ENCODE data around the gene SLC5A3.

SLC5A3 gene

GRCh38 chr21:34073032-34073748, at the start of gene SLC5A3, which contains the start of gene MRPS6:
TSS of gene SLC5A3 (plus strand) at chr21:34073578. CDS start at chr21:34095199, 21,621 bp downstream.
TSS of gene MRPS6 (plus strand) at chr21:34073578. CDS start at chr21:34073701, 123 bp downstream.
- DNase-seq, result no peak

DNA sequence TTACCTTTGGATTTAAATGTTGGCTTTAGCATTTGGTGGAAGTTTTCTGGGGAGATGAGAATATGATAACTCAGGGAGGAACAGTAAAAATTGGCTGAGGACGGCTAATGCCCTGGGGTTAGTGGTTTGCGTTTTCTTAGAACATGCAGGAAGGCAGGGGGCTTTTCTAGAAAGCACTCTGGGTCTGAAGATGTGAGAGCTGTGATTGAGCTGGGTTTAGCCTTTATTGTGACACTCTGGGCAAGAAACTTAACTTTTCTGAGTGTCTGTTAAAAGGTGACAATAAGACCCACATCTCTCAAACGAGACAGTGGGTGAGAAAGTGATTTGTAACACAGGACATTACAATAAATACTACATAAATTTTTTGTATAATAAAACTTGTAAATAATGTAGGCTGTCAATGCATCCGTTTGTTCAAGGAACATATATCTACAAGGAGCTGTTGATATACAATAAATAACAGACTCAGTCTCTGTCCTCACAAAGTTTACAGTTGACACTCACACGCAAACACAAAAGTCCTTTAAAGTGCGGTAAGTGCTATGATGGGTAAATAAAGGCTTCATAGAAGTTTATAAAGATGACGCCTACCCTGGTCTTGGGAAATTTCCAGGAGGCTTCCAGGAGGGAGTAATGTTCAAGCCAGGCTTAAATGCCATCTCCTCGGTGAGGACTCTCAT, 49.5 kb upstream of the SLC5A3 start:
- DNase-seq, result no peak

DNA sequence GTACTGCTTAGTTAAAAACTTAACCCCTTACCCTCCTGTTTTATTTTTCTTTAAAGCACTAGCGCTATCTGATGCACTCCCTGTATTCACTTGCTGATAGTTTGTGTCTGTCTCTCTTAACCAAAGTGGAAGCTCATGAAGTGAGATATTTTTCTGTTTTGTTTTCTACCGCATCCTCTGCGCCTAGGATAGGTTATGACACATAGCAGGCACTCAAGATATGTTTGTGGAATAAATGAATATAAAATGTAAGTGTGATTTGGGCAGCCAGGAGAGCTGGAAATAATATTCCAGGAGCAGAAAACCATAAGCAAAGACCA, 49.0 kb upstream of the SLC5A3 start:
- DNase-seq, result no peak

- DNase-seq, result no peak
Observed at GRCh38 chr21:34027721-34028461, 45.5 kb upstream of the SLC5A3 start.

DNA sequence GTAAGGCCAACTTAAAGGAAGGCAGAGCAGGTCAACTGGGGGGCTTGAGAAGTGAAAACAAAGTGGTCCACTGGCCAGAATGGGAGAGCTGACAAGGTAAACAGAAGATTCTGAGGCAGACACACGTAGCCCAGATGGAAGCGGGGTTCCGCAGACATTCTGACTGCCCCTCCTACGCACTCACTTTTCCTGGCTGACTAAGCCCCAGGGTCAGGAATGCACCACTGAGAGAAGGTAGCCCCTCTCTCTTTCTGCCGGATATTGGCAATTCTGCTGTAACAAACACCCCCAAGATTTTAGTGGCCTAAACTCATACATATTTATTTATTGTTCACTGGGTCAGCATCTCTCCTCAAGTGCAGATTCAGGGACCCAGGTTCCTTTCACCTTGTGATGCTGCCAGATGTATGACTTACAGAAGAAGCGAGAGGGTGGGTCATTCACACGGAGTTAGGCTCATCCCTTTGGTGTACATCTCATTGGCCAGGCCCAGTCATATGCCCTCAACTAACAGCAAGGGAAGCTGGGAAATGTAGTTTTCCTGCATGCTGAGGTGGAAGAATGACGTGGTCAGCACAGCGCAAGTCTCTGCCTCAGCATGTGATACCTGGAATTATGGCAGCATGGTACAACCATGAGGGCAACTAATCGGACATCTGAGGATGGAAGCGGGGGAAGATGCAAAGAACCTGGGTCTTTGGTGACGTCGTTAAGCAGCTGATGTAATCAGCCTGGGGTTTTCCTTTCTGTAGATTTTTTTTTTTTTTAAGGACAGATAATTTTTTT, 43.4 kb upstream of the SLC5A3 start:
- no peak for DNase-seq

GRCh38 chr21:34031835-34032370, 41.5 kb upstream of the SLC5A3 start:
- DNase-seq, result no peak

- no peak for DNase-seq
Observed at GRCh38 chr21:34034369-34035014, 38.9 kb upstream of the SLC5A3 start.

GRCh38 chr21:34035619-34036354, 37.6 kb upstream of the SLC5A3 start:
- no peak for DNase-seq

- no peak for DNase-seq
Observed at GRCh38 chr21:34037009-34037795, 36.2 kb upstream of the SLC5A3 start.

DNA sequence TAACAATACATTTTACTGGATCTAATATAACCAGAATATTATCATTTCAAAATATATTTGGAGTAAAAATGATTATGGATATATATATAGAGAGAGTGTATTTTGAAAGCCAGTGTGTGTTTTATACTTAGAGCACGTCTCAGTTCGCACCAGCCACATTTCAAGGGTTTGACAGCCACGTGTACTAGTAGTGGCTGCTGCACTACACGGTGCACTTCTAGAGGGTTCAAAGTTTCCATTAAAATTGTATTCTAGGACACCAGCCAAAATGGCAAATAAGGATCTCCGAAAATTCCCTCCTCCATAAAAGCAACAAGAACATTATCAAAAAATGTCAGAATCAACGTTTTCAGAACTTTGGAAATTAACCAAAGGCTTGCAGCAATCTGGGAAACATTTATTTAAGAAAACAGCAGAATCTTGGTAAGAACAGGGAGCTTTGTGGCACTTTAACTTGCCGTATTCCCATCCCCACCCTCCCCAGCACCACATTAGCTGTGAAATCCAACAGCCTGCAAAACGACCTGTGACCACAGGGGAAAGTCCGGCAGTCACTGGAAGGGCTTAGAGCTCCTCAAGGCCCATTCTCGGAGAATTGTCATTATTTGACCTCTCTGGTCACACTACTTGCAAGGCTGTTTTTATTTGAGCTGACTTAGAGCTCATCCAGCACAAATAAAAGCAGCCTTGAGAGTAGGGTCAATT, 33.5 kb upstream of the SLC5A3 start:
- DNase-seq, result no peak

DNA sequence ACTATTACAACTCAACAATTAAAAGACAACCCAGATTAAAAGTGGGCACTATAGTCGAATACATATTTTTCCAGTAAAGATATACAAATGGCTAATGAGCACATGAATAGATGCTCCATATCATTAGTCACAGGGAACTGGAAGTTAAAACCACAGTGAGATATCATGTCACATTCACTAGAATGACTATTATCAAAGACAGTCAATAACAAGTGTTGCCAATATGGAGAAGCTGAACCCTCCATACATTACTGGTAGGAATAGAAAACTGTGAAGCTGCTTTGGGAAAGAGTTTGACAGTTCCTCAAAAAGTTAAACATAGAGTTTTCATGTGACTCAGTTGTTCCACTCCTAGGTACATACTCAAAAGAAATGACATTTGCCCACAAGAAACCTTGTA, 30.6 kb upstream of the SLC5A3 start:
- DNase-seq, result no peak

GRCh38 chr21:34043333-34043732, 30.0 kb upstream of the SLC5A3 start:
- no peak for DNase-seq

- DNase-seq, result no peak
Observed at GRCh38 chr21:34046917-34047316, 26.5 kb upstream of the SLC5A3 start.

DNA sequence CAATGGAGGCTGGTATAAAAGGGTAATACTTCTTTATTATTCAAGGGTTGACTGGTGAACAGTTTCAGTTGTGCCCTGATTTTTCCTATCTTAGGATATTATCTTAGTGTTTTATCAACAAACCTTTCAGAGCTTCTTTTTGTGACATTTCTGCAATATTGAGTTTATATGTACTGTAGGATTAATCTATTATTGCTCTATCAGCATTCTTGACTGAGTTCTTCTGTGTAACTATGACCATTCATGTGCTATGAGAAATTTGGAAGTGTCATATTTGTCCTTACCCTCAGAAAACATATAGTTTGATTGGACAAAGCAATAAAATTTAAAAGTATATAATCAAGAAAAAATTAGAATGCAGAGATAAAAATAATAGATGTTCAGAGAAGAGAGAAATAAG, 25.5 kb upstream of the SLC5A3 start:
- DNase-seq, result no peak

DNA sequence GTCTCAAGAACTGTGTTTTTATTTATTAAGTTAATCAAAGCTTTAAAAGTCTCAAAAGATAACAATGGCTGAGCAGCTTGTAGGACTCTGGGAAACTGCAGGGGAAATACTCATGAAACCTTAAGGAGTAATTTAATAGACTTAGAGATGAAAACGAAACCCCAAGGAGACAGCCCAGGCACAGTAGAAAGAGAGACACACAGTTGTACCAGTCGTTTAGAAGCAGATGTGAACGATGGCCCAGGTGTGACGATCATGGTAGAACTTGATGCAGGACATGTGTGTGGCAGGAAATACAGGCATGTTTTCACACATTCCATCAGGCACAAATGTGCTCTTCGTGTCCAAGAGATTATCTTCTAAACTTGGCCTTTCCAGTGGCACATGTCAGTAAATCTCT, 21.2 kb upstream of the SLC5A3 start:
- DNase-seq, result no peak

GRCh38 chr21:34054259-34054658, 19.1 kb upstream of the SLC5A3 start:
- DNase-seq, result no peak

DNA sequence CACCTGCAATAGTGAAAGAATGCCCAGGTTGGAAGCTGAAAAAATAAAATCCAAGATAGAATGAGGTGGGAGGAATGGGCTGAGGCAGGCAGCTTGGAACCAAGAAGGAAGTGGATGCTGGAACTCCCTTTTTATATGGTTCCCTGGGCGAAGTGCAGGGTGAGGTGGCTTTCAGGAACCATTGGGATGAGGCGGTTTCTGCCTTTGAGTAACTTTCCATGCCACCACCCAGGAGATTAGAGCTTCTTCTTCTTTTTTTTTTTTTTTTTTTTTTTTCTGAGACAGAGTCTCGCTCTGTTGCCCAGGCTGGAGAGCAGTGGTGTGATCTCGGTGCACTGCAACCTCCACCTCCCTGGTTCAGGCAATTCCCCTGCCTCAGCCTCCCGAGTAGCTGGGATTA, 17.8 kb upstream of the SLC5A3 start:
- DNase-seq, result no peak

DNA sequence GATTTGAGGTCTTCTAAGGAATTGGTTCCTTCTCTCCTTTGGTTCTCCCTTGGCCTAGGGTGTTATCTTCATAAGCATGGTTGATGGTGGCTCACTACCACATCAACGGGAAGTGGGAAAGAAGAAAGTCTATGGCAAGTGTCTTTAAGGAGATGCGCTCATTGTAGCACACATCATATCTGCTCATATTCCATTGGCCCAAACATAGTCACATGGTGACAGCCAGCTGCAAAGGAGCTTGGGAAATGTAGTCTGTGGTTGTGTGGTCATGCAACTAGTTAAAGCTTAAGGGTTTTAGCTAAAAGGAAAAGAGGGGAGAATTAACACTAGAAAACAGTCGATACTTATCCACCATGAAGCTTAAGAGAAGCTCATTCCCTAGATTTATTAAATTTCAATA, 11.4 kb upstream of the SLC5A3 start:
- no peak for DNase-seq

DNA sequence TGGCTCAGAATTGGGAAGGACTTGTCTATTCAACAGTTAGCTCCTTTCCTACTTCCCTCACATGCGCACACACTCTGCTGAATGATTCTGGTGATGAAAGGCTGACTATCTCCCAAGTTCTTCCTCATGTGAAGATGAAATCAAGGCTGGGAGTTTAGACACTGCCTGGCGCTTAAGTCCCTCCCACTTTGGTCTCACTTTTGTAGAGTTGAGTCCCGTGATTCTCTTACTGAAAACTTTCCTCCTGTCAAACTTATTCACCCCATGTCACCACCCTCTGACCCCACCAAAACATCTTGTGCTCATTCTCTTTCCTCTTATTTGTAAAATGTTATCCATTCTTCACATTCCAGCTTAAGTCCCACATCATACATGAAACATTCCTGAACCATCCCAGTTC, 8.4 kb upstream of the SLC5A3 start:
- no peak for DNase-seq

GRCh38 chr21:34071683-34072082, 1.7 kb upstream of the SLC5A3 start:
- no peak for DNase-seq

Measured in cerebellar nuclear complex (tissue), 1 donor.